IPS-15b (cell line): ENCODE results near the gene GPLD1.

Source experiments
- H3K27me3 ChIP-seq: one replicate; pipeline ENCODE4 v1.6.1; 2013; ENCODE audit warnings: low read length; ENCODE audit not compliant: control insufficient read depth, insufficient read depth
- H3K36me3 ChIP-seq: one replicate; pipeline ENCODE4 v1.6.1; 2013; ENCODE audit warnings: low read length; ENCODE audit not compliant: control insufficient read depth, insufficient read depth
- H3K4me1 ChIP-seq: one replicate; pipeline ENCODE4 v1.6.1; 2013; ENCODE audit warnings: mild to moderate bottlenecking, low read length; ENCODE audit not compliant: control insufficient read depth, insufficient read depth
- H3K4me3 ChIP-seq: one replicate; pipeline ENCODE4 v1.5.1; 2013; ENCODE audit warnings: low read depth, low read length
- H3K9ac ChIP-seq: one replicate; pipeline ENCODE4 v1.6.1; 2013; ENCODE audit warnings: low read depth, mild to moderate bottlenecking, low read length
- H3K9me3 ChIP-seq: one replicate; pipeline ENCODE4 v1.6.1; 2013; ENCODE audit warnings: mild to moderate bottlenecking, low read length; ENCODE audit not compliant: control insufficient read depth, insufficient read depth

GPLD1 gene

DNA sequence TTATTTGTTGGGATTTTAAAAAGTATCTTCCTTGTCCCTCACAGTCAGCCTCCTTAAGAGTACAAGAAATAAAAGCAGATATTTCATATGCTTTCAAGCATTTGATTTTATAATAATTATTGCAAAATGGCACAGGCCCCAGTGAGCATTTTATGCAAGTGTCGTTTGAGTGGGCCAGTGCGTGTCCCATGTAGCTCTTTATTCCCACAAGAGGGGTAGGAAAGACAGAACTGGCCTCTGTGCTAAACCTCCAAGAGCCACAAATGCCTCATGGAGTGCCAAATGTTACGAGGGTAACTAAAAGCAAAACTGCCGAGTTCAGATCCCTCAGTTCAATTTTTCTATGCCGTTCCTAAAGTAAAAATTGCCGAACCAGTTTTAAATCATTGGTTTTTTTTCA lies 12.7 kb downstream of the GPLD1 start:
- Histone ChIP-seq H3K36me3 (no peaks in the 10 kb centered on the region), H3K4me3 (no peak overlapping the region), H3K27me3 (no peaks in the 10 kb centered on the region), H3K9me3 (peaks cover 4% of the 10 kb centered on the region), H3K9ac (no peak overlapping the region), H3K4me1 (no peaks in the 10 kb centered on the region)

GRCh38 chr6:24472181-24472580 lies 17.2 kb downstream of the GPLD1 start:
- no peaks in the 10 kb centered on the region for H3K9me3 ChIP-seq
- H3K36me3 ChIP-seq = no peaks in the 10 kb centered on the region
- H3K4me3 ChIP-seq = no peak overlapping the region
- no peak overlapping the region for H3K9ac ChIP-seq
- H3K4me1 ChIP-seq = no peaks in the 10 kb centered on the region
- H3K27me3 ChIP-seq = no peaks in the 10 kb centered on the region

GRCh38 chr6:24469811-24470210 lies 19.6 kb downstream of the GPLD1 start:
- no peak overlapping the region for H3K9ac ChIP-seq
- no peak overlapping the region for H3K4me3 ChIP-seq
- no peaks in the 10 kb centered on the region for H3K27me3 ChIP-seq
- H3K9me3 ChIP-seq = no peaks in the 10 kb centered on the region
- no peaks in the 10 kb centered on the region for H3K36me3 ChIP-seq
- no peaks in the 10 kb centered on the region for H3K4me1 ChIP-seq

DNA sequence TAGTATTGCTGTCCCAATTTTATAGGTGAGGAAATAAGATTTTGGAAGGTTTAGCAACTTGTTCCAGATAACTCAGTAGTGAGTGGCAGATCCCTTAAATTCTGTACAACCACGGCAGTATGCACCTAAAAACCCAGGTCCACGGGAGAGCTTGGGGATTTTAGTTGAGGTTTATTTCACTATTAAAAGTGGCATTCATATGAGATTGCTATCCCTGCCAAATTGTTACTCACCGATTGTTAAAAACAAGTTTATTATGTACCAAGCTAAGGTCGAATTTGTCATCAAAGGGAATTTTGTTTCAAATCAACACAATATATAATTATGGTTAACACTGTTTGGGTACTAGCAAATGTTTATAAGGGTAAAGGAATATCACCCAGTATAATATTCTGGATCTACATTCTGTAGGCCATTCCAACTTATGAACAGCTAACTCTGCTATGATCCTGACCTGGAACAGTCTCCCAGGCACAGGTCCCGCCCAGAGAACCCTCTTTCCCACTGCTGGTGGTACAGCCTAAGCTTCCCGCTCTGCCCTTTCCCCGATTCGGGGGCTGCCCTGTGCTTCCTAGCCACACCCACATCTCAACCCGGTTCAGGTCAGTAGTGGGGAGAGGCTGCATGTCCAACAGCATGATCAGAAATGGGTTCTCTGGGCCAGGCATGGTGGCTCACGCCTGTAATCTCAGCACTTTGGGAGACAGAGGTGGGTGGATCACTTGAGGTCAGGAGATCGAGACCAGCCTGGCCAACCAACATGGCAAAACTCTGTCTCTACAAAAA lies 24.9 kb downstream of the GPLD1 start:
- Histone ChIP-seq H3K4me1 (no peaks in the 10 kb centered on the region), H3K4me3 (no peak overlapping the region), H3K27me3 (no peaks in the 10 kb centered on the region), H3K9ac (no peak overlapping the region), H3K36me3 (no peaks in the 10 kb centered on the region), H3K9me3 (no peaks in the 10 kb centered on the region)

DNA sequence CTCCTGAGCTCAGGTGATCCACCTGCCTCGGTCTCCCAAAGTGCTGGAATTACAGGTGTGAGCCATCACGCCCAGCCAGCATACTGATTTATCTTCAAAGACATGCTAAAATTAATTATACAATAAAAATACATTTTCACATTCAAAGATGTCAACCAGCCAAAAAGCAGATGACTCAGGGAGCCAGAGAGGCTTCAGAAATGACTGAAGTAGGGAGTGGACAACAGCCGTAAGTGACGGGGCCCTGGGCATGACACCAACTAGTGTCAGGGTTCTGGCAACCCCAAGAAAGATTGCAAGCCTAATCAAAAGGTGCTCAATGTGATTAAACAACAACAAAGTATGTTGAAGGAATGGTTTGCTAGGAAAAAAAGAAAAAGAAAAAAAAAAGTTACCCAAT lies 28.4 kb downstream of the GPLD1 start:
- Histone ChIP-seq H3K9ac (no peak overlapping the region), H3K9me3 (no peaks in the 10 kb centered on the region), H3K4me1 (no peaks in the 10 kb centered on the region), H3K4me3 (no peak overlapping the region), H3K27me3 (no peaks in the 10 kb centered on the region), H3K36me3 (no peaks in the 10 kb centered on the region)

GRCh38 chr6:24458941-24459340 lies 30.4 kb downstream of the GPLD1 start:
- Histone ChIP-seq H3K4me3 (no peak overlapping the region), H3K4me1 (no peaks in the 10 kb centered on the region), H3K36me3 (no peaks in the 10 kb centered on the region), H3K27me3 (no peaks in the 10 kb centered on the region), H3K9me3 (no peaks in the 10 kb centered on the region), H3K9ac (no peak overlapping the region)

- Histone ChIP-seq H3K9me3 (no peaks in the 10 kb centered on the region), H3K4me1 (no peaks in the 10 kb centered on the region), H3K27me3 (no peaks in the 10 kb centered on the region), H3K9ac (no peak overlapping the region), H3K36me3 (no peaks in the 10 kb centered on the region), H3K4me3 (no peak overlapping the region)
Observed at GRCh38 chr6:24458134-24458533, 31.2 kb downstream of the GPLD1 start.

GRCh38 chr6:24455061-24455460 lies 34.3 kb downstream of the GPLD1 start:
- H3K27me3 ChIP-seq = no peaks in the 10 kb centered on the region
- no peaks in the 10 kb centered on the region for H3K9me3 ChIP-seq
- H3K9ac ChIP-seq = no peak overlapping the region
- no peak overlapping the region for H3K4me3 ChIP-seq
- H3K36me3 ChIP-seq = no peaks in the 10 kb centered on the region
- H3K4me1 ChIP-seq = no peaks in the 10 kb centered on the region

DNA sequence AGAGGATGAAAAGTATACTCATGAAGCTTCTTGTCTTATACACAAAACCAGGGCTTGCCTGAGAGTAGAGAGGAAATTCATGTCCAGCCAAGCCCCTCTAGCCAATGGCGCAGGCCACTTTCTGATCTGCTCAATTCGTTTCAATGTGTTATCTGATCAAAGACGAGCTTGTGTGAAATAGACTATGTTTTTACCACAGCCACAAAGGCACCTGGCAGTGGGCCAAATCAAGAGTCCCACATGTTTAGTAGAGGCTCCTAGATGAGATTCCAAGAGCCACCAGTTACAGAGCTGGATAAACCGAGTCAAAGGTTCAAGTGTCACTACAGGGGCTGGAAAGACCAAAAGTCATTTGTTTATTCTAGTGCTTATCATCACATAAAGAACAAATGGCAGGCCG lies 34.9 kb downstream of the GPLD1 start:
- no peak overlapping the region for H3K4me3 ChIP-seq
- no peaks in the 10 kb centered on the region for H3K4me1 ChIP-seq
- no peak overlapping the region for H3K9ac ChIP-seq
- no peaks in the 10 kb centered on the region for H3K9me3 ChIP-seq
- no peaks in the 10 kb centered on the region for H3K27me3 ChIP-seq
- no peaks in the 10 kb centered on the region for H3K36me3 ChIP-seq

- Histone ChIP-seq H3K9ac (no peak overlapping the region), H3K4me1 (no peaks in the 10 kb centered on the region), H3K36me3 (no peaks in the 10 kb centered on the region), H3K4me3 (no peak overlapping the region), H3K27me3 (no peaks in the 10 kb centered on the region), H3K9me3 (no peaks in the 10 kb centered on the region)
Observed at GRCh38 chr6:24453921-24454320, 35.5 kb downstream of the GPLD1 start.

DNA sequence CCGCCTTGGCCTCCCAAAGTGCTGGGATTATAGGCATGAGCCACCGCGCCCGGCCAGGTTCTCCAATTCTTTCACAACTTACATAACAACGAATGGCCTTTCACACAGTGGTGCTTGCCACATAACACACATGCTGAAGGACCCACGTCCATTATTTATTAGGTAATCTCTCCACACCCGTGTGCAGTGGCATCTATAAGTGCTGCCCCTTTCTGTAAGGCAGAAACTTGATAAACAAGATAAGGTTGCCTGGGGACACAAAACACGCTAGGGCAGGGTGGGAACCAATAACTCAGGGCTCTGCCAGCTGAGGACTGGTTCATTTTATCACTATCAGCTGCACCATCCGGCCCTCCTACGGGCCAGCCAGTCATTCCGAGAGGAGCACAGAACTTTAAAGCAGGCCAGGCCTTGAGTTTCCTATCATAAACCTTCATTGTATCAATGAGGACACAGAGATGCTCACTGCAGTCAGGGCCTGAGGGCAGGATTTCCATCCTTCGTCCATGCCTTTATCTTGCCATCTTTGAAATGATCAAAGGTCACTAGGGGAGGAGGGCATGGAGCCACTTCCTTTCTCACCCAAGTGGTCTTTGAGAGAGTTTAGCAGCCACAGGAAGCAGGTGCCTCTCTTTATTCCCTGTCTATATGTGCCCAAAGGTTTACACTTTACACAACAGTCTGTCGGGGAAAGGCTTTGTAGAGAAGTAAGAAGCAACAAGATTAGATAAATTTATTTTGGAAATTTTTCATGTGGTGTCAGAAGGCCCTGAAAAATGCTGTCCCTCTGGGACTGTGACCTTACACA lies 37.6 kb downstream of the GPLD1 start:
- no peaks in the 10 kb centered on the region for H3K9me3 ChIP-seq

More for the DNA sequence above, 37.6 kb downstream of the GPLD1 start:
- H3K27me3 ChIP-seq = no peaks in the 10 kb centered on the region
- H3K4me1 ChIP-seq = no peaks in the 10 kb centered on the region
- H3K36me3 ChIP-seq = no peaks in the 10 kb centered on the region
- no peak overlapping the region for H3K4me3 ChIP-seq
- no peak overlapping the region for H3K9ac ChIP-seq
